HepG2 (cell line): ENCODE measurements around the gene EFNA3. TPM values are rescaled to one million over a fixed set of nuclear protein-coding genes. Genes with fewer than 3 reads are reported as not detected.

Experiments
- ARNT2 ChIP-seq: sonication (generic); formaldehyde crosslinking; IDR thresholded peaks from 2 replicates; pipeline ENCODE4 v1.8.0; 2022; ENCODE audit warnings: mild to moderate bottlenecking, low read depth, missing genetic modification reagents, moderate library complexity
- BATF2 ChIP-seq: sonication (generic); formaldehyde crosslinking; IDR thresholded peaks from 2 replicates; pipeline ENCODE4 v1.8.0; 2022; ENCODE audit warnings: mild to moderate bottlenecking, missing genetic modification reagents, moderate library complexity
- CREM ChIP-seq, 2 experiments: sonication (generic) in 1 of 2; formaldehyde crosslinking in 1 of 2; IDR thresholded peaks; 2 replicates each; pipeline versions ENCODE4 v1.4.0 to v1.6.1; 2016 to 2020; ENCODE audit warnings: antibody characterized with exemption in 1 of 2, mild to moderate bottlenecking in 1 of 2, missing genetic modification reagents in 1 of 2
- GMEB1 ChIP-seq: sonication (generic); formaldehyde crosslinking; IDR thresholded peaks from 2 replicates; pipeline ENCODE4 v1.5.1; 2020; ENCODE audit warnings: missing genetic modification reagents, mild to moderate bottlenecking, borderline replicate concordance
- MAF1 ChIP-seq: sonication (generic); formaldehyde crosslinking; IDR thresholded peaks from 2 replicates; pipeline ENCODE4 v1.5.0; 2020; ENCODE audit warnings: missing genetic modification reagents, borderline replicate concordance
- PLRG1 ChIP-seq: fragments of 450-650 bp; conservative IDR thresholded peaks from 2 replicates; pipeline ENCODE4 v1.6.1; 2016
- PRMT3 ChIP-seq: sonication (generic); formaldehyde crosslinking; IDR thresholded peaks from 2 replicates; pipeline ENCODE4 v1.8.1; 2022; ENCODE audit warnings: low read depth, mild to moderate bottlenecking, moderate library complexity, missing genetic modification reagents, borderline replicate concordance
- TBL1XR1 ChIP-seq: fragments of 150-350 bp; IDR thresholded peaks from 2 replicates; pipeline ENCODE4 v1.6.1; 2014; ENCODE audit warnings: borderline replicate concordance, low read length; ENCODE audit not compliant: partially characterized antibody
- ZNF142 ChIP-seq: sonication (generic); formaldehyde crosslinking; IDR thresholded peaks from 2 replicates; pipeline ENCODE4 v1.4.0; 2020; ENCODE audit warnings: missing genetic modification reagents
- ZNF414 ChIP-seq: sonication (generic); formaldehyde crosslinking; IDR thresholded peaks from 2 replicates; pipeline ENCODE4 v1.5.0; 2020; ENCODE audit warnings: missing genetic modification reagents
- ZNF607 ChIP-seq: sonication (generic); formaldehyde crosslinking; IDR thresholded peaks from 2 replicates; pipeline ENCODE4 v1.5.1; 2020; ENCODE audit warnings: missing genetic modification reagents, mild to moderate bottlenecking, borderline replicate concordance
- ZNF704 ChIP-seq: sonication (generic); formaldehyde crosslinking; IDR thresholded peaks from 2 replicates; pipeline ENCODE4 v1.8.1; 2023; ENCODE audit warnings: mild to moderate bottlenecking, inconsistent platforms, moderate library complexity, missing genetic modification reagents, borderline replicate concordance
- polyA plus RNA-seq, 8 experiments: library from polyadenylated mRNA; depleted of rRNA in 3 of 8; stranded (reverse) in 7 of 8; unstranded in 1 of 8; fragments of >200 nt; fragmentation: Illumina TruSeq in 4 of 8; extraction: Trizol in 4 of 8; gene quantifications; 2 replicates each; pipeline versions ENCODE4 v1.2.1 to v1.2.3, GENCODE V29; 2011 to 2016; ENCODE audit warnings: low read depth in 4 of 8, missing spikeins in 1 of 8, mixed read lengths in 1 of 8; ENCODE audit not compliant: insufficient read depth in 1 of 8
- total RNA-seq, 5 experiments: library from RNA; depleted of rRNA; stranded (reverse); fragments of >200 nt; fragmentation: Illumina TruSeq; extraction: Trizol; gene quantifications; 2 replicates each; pipeline ENCODE4 v1.2.3, GENCODE V29; 2016; ENCODE audit warnings: low read depth in 1 of 5

Gene EFNA3
- total and polyA plus RNA-seq, 2 of the 13 experiments (the other 11 are each of a cell fraction or from before 2014, with no cell fraction given), result 1.0 to 5.7 TPM

- TF ChIP-seq TBL1XR1 (peak; percentile 16), ZNF142 (CRISPR knock-in tag) (no peak), CREM (IDR thresholded peaks at IDR 0.05) (no peak), CREM (CRISPR knock-in tag; IDR thresholded peaks at IDR 0.05) (no peak), ZNF414 (CRISPR knock-in tag) (no peak), ARNT2 (CRISPR knock-in tag) (0 out of 2 replicates have a peak, but pooled peaks have one; percentile 41), PLRG1 (no peak), ZNF704 (no peak; the same call in 1 of the 2 replicates), BATF2 (no peak), MAF1 (no peak), GMEB1 (0 out of 2 replicates have a peak, but pooled peaks have one; percentile 30), ZNF607 (CRISPR knock-in tag) (peak; percentile 77; the same call in 1 of the 2 replicates), PRMT3 (CRISPR knock-in tag) (no peak)
Observed at GRCh38 chr1:155063550-155064110, 15.0 kb upstream of the EFNA3 start, which contains the start of gene EFNA4 (continued).
